ENCODE measurements around the gene CHMP1A.

Gene CHMP1A

DNA sequence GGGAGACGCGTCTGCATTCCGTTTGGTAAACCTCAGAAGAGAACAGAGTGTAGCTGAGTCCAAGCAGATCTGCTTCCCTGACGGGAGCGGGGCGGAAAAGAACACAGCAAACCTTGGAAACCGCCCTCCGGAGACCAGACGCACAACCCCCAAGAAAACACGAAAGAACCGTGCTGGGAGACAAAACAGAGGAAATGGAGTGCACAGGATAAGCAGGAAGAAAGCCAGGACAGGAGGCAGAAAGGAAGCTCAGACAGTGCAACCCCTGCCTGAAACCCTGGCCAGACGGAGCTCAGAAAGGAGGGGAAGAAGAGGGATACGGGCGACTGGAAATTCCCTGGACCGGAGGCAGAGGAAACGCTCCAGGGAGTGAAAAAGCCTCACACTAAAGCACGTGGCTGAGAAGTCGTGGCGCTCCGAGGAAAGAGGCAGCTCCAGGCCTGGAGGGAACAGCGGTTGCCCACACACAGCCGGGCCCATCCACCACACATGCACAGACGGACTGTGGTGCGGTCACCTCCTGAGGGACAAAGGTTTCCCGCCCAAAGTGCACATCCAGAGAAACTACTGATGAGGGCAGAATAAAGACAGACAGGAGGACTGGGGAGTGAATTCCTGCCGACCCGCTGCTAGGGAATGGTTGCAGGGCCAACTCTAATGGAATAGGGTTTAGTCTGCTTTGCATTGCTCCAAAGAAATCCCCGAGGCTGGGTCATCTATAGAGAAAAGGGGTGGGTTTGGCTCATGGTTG is 33.8 kb downstream of the CHMP1A start:
- DNase-seq: no peak

DNA sequence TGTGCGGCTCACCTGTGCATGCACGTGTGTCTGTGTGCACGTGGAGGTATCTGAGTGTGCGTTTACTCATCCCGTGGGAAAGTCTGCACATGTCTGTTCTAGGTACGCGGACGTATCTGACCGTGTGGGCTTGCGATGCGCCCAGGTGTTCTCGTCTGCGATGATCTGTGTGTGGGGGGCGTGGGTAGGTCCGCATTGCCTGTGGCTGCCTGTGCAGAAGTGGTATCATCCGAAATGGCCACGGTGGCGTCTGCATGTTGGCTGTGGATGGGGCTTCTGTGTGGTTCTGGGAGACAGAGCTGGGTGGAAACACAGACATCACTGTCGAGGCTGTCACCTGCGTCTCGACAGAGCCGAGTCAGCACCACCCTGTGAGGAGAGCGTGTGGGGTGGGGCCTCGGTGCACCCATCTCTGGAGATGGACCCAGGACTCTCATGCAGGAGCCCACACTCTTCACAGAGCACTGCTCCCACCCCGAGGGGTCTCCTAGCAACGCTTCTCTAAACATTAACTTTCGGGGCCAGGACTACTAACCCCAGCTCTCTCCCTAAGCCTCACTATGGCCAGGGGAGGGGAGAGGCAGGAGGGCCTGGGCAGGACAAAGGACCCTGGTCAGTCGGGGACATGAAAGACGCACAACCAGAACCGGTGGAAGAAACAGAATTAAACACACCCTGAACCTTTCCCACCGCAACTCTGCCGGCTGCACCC is 35.7 kb downstream of the CHMP1A start:
- DNase-seq: no peak

DNA sequence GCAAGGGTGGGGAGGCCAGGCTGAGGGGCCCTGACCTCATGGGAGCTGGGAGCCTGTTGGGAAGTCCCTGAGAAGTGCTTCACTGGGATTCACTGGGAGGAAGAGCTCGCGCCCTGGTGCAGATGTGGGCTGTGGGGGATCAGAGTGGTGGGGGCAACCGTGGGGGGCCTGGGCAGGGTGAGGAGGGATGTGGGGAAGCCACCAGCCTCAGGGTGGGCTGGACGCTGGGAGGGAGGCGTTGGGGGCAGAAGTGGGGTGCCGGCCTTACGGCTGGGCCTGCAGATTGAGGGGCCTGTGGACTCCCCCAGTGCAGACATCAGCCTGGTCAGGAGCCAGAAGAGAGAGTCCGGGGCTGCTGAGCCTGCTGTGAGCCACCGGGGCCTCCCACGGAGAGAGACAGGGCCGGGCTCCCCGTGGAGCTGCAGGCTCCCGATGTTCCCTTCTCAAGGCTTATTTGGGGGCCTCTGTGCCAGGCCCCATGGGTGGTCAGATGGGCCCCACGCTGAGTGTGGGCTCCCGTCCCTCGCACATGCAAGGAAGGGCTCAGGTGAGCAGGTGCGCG is 36.3 kb downstream of the CHMP1A start:
- no peak for DNase-seq

DNA sequence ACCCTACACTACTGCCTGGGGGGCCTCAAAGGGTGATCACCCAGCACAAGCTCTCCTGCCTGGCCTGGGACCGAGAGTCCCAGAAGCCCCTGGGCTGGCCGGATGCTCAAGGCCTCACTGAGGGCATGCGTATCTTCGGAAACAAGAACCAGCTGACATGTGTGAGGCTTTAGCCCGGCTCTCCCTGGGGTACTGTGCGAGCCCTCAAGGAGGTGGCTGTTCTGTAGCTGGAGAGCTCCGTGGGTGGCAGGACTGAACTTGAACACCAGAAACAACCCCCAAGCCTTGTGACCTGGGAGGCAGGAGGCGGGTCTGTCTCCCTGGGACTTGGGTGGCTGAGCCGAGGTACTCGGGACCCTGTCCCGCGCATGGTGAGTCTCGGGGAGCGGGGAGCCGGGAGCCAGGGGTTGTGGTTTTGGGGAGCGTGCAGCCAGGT is 37.1 kb downstream of the CHMP1A start:
- DNase-seq: no peak

DNA sequence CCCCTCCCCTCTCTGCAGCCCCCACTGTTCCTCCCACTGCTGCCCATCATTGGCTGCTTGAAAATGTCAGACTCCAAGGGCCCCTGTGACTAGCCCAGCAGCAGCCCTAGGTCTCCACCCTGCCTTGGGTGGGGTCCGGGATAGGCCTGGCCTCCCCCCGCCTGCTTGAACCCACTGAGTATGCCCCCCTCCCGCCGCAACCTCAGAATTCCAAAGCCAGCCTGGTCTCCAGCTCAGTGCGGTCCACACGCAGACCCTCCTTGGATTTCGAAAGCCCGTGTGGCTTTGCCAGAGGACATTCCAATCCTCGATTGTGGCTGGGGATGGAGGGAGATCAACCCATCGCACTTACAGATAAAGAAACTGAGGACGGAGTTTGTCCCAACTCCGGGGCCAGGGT is 37.7 kb downstream of the CHMP1A start:
- DNase-seq: no peak

DNA sequence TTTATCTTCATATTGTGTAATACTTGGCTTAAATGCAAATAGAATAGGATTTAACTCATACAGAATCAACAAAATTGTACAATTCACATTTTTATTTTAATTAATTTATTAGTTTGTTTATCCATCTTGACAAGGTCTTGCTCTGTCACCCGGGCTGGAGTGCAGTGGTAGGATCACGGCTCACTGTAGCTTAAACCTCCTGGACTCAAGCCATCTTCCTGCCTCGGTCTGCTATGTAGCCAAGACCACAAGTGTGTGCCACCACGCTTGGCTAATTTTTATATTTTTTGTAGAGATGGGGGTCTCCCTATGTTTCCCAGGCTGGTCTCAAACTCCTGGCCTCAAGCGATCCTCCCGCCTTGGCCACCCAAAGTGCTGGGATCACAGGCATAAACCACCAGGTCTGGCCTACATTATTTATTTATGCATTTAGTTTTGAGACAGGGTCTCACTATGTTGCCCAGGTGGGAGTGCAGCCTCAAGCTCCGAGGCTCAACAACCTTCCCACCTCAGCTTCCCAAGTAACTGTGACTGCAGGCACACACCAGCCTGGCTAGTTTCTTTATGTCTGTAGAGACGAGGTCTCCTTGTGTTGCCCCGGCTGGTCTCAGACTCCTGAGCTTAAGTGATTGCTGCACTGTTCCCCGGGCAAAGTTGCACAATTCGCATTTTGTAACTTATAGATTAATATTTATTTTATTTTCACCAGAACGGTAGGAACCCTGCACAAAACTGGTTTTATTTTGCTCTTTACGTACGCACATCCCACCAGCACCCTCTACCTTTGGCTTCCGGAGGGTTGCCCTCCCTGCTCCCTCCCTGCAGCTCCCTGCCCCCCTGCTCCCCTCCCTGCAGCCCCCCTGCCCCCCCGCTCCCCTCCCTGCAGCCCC is 39.2 kb downstream of the CHMP1A start:
- no peak for DNase-seq

DNA sequence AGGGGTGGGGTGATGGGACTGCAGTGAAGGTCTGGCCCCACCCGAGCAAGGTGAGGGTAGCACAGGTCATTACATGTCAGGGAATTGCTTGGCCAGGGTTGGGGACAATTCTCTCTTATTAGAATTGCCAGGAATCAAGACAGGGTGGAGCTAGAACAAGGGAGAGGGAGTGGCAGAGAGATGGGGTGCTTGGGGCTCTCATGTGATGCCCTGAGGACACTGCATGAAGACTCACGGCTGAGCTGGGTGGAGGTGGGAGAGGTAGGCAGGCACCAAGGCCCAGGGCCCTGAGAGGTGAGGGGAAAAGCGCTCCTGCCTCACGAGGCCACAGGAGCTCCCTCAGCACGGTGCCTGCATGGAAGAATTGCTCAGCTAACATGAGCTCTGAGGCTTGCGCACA is 40.5 kb downstream of the CHMP1A start:
- DNase-seq: no peak

DNA sequence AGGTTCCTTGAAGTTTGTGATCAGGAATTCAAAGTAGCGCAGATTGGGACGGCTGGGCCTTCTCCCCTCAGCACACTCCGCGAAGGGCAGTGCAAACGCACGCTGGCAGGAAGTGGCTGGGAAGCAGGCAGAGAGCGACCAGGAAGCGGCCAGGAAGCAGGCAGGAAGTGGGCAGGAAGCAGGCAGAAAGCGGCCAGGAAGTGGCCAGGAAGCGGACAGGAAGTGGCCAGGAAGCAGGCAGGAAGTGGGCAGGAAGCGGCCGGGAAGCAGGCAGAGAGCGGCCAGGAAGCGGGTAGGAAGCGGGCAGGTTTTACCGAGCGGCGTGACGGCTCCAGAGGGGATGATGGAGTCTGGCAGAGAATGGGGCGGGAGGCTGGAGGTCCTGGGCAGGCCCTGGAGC is 40.9 kb downstream of the CHMP1A start:
- DNase-seq: no peak

DNA sequence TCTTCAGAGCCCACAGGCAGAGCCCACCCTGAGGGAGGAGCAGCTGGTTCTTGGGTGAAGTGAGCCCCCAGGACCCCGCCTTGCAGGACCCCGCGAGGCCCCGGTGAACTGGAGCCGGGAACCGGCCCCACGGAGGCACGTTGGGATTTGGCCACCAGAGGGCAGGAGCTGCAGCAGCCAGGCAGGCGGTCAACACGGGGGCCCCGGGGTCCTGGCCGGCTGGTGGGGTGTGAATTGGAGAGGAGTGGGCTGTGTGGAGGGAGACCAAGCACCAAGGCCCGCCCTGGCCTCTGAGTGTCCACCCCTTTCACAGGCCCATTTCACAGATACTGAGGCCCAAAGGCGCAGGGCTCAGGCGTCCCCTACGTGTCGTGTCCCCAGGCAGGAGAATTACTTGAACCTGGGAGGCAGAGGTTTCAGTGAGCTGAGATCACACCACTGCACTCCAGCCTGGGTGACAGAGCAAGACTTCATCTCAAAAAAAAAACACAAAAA is 41.9 kb downstream of the CHMP1A start:
- DNase-seq: peak; percentile 24

DNA sequence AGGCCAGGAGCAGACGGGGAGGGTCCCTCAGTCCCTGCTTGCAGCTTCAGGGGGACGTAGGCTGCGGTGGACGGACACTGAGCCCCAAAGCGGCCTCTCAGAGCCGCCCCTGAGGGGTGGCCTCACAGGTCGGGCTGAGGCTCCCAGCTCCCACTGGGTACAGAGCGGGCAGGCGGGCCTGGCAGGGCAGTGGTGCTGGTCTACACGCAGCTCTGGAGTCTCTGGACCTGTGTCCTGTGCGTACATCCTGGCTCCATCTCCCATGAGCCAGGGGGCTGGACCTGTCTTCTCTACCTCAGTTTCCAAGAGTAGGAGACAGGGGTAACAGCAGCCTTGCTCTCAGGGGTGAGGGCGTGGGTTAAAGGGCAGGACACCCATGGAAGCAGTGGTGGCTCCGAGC is 42.3 kb downstream of the CHMP1A start:
- DNase-seq: no peak

DNA sequence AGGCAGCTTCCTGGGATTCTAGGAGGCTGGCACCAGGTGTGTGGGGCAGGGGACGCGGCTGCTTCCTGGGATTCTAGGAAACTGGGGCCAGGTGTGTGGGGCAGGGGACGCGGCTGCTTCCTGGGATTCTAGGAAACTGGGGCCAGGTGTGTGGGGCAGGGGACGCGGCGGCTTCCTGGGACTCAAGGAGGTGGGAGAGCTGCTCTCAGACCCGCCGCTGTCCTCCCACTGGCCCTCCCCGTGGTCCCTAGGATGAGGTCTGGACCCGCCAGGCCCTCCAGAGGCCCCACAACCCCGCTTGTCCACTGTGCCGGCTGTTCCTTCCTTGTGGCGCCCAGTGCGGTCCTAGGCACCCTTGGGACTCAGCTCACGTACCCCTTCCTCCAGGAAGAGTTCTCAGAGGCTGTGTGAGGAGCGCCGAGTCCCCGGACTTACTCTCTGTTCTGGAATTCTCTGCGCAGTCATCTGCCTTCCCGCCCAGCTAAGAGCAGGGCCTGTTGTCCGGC is 43.5 kb downstream of the CHMP1A start:
- DNase-seq: no peak

DNA sequence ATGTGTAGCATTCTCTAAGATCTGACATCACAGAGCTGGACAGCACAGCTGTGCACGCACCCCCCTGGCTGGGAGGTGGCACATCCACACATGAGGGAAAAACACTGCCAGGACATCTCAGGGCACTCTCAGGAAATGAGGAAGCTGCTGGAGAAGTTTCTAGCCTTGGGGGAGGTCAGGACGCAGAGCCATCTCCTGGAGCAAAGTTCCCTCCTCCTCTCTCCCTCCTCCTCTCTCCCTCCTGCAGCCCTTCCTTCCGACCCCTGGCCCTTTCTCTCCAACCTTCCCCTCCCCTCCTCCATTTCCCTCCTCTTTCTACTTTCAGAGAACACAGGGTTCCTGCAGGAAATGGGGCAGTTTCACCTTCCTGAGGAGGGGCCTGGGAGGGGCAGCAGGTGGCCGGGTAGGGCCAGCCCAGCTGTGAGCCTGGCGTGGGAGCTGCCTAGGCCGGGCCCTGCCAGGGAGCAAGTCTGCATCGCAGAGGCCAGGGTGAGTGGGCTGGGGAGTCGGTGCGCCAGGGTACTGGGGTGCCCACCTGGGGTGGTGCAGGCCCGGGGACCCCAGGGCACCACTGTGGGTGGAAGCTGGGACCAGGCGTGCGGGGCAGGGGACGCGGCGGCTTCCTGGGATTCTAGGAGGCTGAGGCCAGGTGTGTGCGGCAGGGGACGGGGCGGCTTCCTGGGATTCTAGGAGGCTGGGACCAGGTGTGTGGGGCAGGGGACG is 44.1 kb downstream of the CHMP1A start, which contains the start of gene DPEP1:
Gene DPEP1, plus strand, starts transcription at position 412 of the 723 bp plus-strand sequence. CDS start 16,769 bp downstream, outside the sequence.
- no peak for DNase-seq

DNA sequence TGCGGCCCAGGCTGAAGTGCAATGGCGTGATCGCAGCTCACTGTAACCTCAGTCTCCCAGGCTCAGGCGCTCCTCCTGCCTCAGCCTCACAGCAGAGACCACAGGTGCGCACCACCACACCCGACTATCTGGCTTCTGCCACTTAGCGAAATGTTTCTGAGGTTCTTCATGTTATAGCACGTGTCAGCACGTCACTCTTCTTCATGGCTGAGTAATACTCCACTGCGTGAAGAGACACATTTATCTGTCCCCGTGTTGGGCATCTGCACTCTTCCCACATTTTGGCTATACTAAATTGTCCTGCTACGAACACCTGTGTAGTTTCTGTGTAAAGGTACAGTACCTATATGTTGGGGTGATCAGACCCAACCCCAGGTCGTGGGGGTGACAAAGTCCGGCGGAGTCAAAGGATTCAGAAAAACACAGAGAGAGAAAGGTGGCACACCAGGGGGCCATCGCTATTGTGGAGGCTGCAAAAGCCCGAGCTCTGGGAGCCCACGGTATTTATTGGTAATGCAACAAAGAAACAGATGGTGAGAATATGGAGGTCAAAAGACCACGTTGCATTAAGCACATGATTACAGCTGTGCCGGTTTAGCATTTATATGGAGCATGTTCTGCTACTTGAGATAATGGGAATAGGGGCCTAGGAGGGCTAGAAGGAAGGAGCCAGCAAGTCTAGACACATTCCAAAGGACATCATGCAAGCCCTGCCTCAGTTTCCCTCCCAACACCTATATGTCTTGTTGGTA is 44.9 kb downstream of the CHMP1A start:
- no peak for DNase-seq

DNA sequence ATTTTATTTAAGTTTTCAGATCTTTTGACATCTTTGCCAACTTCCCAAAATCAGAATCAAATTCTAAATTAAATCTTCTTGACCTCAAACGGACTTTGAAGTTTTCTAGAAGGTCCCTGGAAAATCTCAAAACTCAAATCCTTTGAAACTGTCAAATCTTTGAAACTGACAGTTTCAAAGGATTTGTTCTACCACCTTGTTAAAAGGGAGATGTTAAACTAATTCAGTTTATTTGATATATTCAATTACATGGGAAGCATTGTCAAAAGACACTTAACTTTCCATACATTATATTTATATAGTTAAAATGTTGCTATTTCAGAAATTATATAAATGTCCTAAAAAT is 47.4 kb downstream of the CHMP1A start:
- no peak for DNase-seq

DNA sequence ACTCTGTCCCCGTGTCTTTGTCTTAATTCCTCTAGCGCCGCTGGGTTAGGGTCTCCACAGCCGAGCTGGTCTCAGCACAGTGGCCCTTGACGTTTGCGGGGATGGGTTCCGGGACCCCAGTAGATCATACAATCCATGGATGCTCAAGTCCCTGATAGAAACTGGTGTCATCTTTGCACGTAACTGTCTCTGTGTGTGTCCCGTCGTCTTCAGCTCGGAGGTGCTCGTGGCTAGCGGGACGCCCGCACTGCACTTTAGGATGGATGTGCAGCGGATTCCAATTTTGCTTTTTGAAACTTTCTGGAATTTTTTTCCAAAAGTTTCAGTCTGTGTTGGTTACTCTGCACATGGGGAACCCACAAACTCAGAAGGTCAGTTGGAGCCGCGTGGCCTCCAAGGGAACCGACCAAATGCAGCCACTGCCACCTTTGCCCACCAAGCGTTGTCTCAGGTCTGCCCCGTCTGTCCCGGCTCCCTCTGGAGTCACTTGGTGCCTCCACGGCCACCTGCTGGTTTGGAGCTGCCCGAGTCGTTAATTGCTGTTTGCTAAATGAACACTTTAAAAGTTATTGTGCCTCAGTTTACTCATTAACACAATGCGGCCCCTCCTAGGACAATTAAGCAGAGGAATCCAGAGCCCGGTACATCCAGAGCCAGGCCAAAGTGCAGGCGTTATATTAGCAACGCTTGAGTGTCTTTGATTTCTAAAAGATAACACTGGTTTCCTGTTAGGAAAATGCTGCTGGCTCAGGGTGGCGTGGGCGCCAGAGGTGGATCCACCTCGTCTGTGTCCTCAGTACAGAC is 49.4 kb downstream of the CHMP1A start:
- no peak for DNase-seq

DNA sequence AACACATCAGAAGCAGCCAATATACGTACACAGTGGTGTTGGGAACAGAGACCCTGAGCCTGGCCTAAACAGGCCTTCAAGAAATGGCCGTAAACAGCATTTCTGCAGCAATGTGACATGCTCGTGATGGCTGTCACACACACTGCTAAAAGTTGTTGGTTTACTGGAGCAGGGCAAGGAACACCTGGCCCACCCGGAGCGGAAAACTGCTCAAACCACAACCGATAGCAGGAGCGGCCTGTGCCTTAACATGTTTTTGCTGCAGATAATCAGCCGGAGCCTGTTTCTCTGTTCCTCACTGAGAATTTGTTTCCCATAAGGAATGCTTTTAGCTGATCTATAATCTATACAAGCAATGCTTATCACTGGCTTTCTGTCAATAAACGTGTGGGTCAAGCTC is 50.1 kb downstream of the CHMP1A start:
- no peak for DNase-seq

DNA sequence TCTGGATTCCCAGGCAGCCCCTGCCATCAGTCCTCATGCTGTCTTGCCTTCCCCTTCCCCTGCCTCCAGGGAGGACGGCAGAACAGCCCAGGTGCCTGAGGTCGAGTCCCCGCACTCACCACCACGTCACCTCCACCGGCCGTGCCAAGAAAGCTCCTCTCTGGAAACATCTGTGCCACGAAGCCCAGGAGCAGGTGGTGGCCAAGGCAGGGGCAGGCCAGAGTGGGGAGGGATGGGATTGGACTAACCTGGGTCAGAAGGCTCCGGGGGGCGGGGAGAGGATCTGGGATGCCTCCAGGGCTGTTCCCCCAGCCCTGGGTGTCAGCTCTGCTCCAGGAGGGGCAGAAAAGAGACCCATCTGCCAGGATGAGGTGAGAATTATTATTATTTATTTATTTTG is 51.5 kb downstream of the CHMP1A start:
- no peak for DNase-seq

DNA sequence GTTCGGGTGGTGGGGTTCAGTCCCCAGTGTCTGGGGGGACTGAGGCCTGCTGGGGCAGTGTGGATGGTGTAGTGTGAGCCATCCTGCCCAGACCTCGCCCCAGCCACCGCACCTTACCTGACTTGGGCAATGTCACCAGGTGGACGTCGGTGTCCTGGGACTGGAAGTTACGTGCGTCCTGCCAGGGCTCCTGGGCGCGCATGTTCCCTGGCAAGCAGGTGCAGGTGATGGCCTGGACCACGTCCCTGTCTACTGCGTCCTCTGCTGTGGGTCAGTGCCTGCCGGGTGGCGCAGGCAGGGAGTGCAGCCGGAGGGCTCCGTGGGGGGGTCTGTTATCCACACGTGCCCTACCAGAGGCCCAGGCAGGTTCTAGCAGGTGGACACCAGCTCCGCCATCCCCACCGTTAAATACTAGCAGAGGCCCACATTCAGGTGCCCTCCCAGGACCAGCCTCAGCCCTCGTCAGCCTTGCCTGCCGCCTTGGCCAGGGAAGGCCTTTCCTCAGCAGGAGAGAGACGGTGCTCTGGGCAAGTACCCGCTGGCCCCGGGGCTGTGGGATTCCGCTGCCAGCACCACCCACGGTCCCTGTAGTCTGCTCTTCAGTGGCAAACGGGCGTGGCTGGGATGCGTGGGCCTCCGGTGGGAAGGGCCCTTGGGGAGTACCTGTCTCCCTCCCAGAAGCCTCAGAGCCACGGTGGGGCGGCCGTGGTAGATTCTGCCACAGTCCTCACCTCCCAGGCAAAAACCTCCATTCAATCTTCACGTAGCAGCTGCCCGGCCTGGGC is 52.1 kb downstream of the CHMP1A start:
- DNase-seq: no peak

DNA sequence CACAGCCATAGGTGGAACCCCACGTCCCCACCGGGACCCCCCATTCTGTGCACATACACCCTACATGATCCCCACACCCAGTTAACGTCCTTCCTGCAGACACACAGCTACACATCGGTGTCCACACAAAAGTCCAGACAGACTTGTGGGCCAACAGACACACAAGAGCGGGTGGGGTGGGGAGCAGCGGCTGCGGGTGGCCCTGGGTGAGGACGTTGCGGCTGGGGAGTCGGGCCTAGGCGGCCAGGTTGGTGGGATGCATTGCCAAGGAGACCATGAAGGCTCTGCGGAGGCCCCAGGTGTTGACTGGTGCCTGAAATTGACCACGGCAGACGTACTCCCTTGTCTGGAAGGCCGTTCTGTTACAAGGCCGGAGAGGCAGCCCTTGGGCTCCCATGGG is 52.7 kb downstream of the CHMP1A start:
- DNase-seq: no peak

Measured in stimulated activated CD4-positive, alpha-beta T cell treated with anti-CD3 and anti-CD28 coated beads, Interleukin-4, amount 100 ng/mL, for 1 hour (primary cell).